Endothelial cell (in vitro differentiated cells): ENCODE data around the gene SRRM4. TPM values are rescaled to one million over a fixed set of nuclear protein-coding genes. Genes with fewer than 3 reads are reported as not detected.

Experiments used
- DNase-seq: peaks from one replicate; pipeline ENCODE4 v3.0.0; 2021; ENCODE audit warnings: low spot score
- H3K27ac Mint-ChIP-seq: one replicate; pipeline ENCODE4 v1.8.0; 2021; ENCODE audit warnings: mixed read lengths, inconsistent platforms; ENCODE audit not compliant: unreplicated experiment
- H3K27me3 Mint-ChIP-seq: one replicate; pipeline ENCODE4 v1.8.0; 2021; ENCODE audit warnings: mild to moderate bottlenecking, moderate library complexity, mixed read lengths, inconsistent platforms; ENCODE audit not compliant: unreplicated experiment
- H3K36me3 Mint-ChIP-seq: one replicate; pipeline ENCODE4 v1.8.0; 2021; ENCODE audit warnings: mild to moderate bottlenecking, low read depth, mixed read lengths, inconsistent platforms; ENCODE audit not compliant: unreplicated experiment
- H3K4me1 Mint-ChIP-seq: one replicate; pipeline ENCODE4 v1.8.0; 2021; ENCODE audit warnings: mild to moderate bottlenecking, mixed read lengths, inconsistent platforms; ENCODE audit not compliant: unreplicated experiment
- H3K4me3 Mint-ChIP-seq: one replicate; pipeline ENCODE4 v1.8.0; 2021; ENCODE audit warnings: mild to moderate bottlenecking, mixed read lengths, inconsistent platforms; ENCODE audit not compliant: unreplicated experiment
- H3K9me3 Mint-ChIP-seq: one replicate; pipeline ENCODE4 v1.8.0; 2021; ENCODE audit warnings: mixed read lengths, inconsistent platforms; ENCODE audit not compliant: unreplicated experiment
- total RNA-seq: library from RNA; stranded (reverse); fragmentation: NEBNext Ultra II Directional; extraction: Animal tissue kit (Norgen Biotek cat#: 25700); gene quantifications from one replicate; pipeline ENCODE4 v1.2.1, GENCODE V29; 2021; ENCODE audit not compliant: unreplicated experiment
- TF ChIP-seq, protein P1 (sequence below): fragments of 200-600 bp; sonication (generic); IDR thresholded peaks from one replicate; pipeline ENCODE4 v1.5.0; 2021; ENCODE audit warnings: antibody characterized with exemption; ENCODE audit not compliant: unreplicated experiment

The SRRM4 gene
- total RNA-seq, 1 donor from 2014 or later: 3.6 TPM

DNA sequence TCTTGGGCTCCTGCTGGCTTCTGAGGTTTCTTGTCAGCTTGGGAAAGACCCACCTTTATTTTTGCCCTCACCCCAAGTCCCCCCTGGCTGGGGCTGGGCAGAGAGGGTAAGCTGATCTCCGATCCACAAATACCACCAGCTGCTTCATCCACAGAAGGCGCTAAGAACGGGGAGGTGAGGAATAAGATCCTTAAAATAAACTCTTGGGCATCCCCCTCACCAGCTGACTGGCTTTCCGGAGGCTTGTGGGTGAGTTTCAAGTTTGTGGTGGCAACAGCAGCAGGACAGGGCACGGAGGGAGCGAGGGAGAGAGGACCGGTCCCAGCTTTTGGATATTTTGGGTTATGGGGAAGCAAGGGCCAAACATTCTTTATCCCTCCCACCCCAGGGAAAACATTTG, 176.6 kb downstream of the SRRM4 start:
- Mint-ChIP-seq H3K36me3 (peaks cover 4% of the 10 kb centered on the region), H3K27me3 (peaks cover 9% of the 10 kb centered on the region), H3K4me3 (no peak overlapping the region), H3K27ac (no peak overlapping the region), H3K4me1 (peaks cover 5% of the 10 kb centered on the region), H3K9me3 (no peaks in the 10 kb centered on the region)
- TF ChIP-seq, protein P1, sequence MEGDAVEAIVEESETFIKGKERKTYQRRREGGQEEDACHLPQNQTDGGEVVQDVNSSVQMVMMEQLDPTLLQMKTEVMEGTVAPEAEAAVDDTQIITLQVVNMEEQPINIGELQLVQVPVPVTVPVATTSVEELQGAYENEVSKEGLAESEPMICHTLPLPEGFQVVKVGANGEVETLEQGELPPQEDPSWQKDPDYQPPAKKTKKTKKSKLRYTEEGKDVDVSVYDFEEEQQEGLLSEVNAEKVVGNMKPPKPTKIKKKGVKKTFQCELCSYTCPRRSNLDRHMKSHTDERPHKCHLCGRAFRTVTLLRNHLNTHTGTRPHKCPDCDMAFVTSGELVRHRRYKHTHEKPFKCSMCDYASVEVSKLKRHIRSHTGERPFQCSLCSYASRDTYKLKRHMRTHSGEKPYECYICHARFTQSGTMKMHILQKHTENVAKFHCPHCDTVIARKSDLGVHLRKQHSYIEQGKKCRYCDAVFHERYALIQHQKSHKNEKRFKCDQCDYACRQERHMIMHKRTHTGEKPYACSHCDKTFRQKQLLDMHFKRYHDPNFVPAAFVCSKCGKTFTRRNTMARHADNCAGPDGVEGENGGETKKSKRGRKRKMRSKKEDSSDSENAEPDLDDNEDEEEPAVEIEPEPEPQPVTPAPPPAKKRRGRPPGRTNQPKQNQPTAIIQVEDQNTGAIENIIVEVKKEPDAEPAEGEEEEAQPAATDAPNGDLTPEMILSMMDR: no peak
- no peak for DNase-seq

DNA sequence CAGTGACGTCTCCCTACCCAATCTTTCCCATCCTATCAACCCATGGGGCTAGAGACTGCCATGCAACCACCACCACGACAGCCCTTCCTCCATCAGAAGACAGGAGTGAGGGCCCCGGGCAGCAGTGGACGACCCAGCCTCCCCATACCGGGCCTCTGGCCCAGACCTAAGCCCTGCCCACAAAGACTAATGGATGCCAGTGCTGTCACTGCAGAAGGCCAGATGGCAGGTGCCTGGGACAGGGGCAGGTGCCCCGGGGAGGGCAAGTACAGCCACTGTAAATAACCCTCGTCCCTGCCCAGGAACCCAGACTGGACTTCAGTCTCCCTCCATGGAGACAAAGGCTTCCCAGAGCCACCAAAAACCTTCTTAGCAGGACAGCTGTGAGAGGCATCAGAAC, 177.1 kb downstream of the SRRM4 start:
- no peak overlapping the region for H3K4me3 Mint-ChIP-seq
- H3K27me3 Mint-ChIP-seq: peaks cover 9% of the 10 kb centered on the region
- TF ChIP-seq, protein P1: no peak
- H3K36me3 Mint-ChIP-seq: peaks cover 3% of the 10 kb centered on the region
- no peak overlapping the region for H3K27ac Mint-ChIP-seq
- no peak for DNase-seq
- peaks cover 5% of the 10 kb centered on the region for H3K4me1 Mint-ChIP-seq
- no peaks in the 10 kb centered on the region for H3K9me3 Mint-ChIP-seq

DNA sequence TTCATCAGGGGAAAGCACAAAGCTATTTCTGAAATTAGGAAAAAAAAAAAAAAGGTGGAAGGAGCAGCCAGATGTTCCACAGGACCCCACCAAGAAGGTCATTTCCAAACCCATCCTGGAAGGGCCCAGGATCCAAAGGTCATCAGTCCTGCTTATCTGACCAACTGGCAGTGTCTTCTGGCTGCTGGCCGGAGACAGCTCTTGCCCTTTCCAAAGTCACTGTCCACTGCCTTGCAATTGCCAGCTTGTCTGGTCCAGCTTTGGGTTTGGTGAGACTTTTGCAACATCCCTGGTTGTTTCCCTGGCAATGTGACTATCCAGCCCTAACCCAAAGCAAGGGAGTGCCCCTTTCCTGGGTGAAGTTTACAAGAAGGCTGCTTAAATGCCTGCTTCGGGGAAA, 178.5 kb downstream of the SRRM4 start:
- Mint-ChIP-seq H3K4me1 (peaks cover 2% of the 10 kb centered on the region), H3K36me3 (no peaks in the 10 kb centered on the region), H3K4me3 (no peak overlapping the region), H3K27ac (no peak overlapping the region), H3K27me3 (peaks cover 6% of the 10 kb centered on the region), H3K9me3 (no peaks in the 10 kb centered on the region)
- TF ChIP-seq, protein P1: no peak
- DNase-seq: no peak

DNA sequence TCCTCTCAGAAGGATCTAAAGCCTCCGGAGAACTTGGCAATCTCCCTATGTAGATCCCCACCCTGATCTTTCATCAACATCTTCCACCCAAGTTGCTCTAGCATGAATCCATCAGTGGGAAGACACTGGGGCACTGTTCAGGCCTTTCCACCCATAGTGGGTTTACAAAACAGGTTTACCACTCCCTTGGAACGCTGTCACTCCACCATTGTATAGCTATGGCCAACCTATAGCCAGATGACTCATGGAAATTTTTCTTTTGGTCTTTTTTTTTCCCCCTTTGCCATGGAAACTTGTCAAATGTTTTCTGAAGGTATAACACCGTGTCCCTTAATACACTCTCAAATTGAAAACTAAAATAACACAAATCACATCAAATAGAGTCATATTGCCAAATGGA, 186.6 kb downstream of the SRRM4 start:
- no peak overlapping the region for H3K27ac Mint-ChIP-seq
- peaks cover 2% of the 10 kb centered on the region for H3K4me1 Mint-ChIP-seq
- no peak for DNase-seq
- H3K27me3 Mint-ChIP-seq: peaks cover 2% of the 10 kb centered on the region
- TF ChIP-seq, protein P1: no peak
- H3K9me3 Mint-ChIP-seq: no peaks in the 10 kb centered on the region
- no peaks in the 10 kb centered on the region for H3K36me3 Mint-ChIP-seq
- no peak overlapping the region for H3K4me3 Mint-ChIP-seq

DNA sequence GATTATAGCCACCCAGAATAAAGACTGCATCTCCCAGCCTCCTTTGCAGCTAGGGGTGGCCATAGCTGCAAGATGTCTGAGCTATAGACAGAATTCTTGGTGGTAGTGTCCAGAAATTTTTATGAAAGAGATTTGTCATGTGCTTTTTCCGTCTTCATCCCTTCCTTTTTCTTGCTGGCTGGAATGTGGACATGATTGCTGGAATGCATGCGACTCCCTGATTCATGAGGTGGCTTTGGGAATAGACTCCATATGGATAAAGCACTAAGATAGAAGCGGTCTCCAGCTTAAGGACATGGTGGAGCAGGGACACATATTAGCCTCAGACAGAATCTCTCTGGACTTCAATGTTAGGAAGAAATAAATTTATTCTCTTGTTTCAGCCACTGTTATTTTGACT, 187.4 kb downstream of the SRRM4 start:
- H3K4me1 Mint-ChIP-seq: peaks cover 2% of the 10 kb centered on the region
- no peak overlapping the region for H3K27ac Mint-ChIP-seq
- no peaks in the 10 kb centered on the region for H3K36me3 Mint-ChIP-seq
- TF ChIP-seq, protein P1: no peak
- H3K4me3 Mint-ChIP-seq: no peak overlapping the region
- H3K27me3 Mint-ChIP-seq: no peaks in the 10 kb centered on the region
- no peaks in the 10 kb centered on the region for H3K9me3 Mint-ChIP-seq
- no peak for DNase-seq
